Activated CD8-positive, alpha-beta memory T cell treated with anti-CD3 and anti-CD28 coated beads, Interleukin-2, amount 10 ng/mL, durations not matched to agents 7 days and 5 days (primary cell): Measurements from ENCODE around the gene EMC6. TPM values are rescaled to one million over a fixed set of nuclear protein-coding genes. Genes with fewer than 3 reads are reported as not detected.

Experiments
- ATAC-seq: fragments of 150-1000 bp; cut with Tn5 transposase; one replicate; pipeline ENCODE4 v1.10.0; 2021; ENCODE audit warnings: moderate library complexity
- CTCF ChIA-PET: fragments of 350-600 bp; sonication (Branson Sonifier 250); formaldehyde crosslinking; loops from one replicate; lab custom pipeline; 2021; ENCODE audit warnings: antibody characterized with exemption; lab: Charles Lee
- DNase-seq: peaks from one replicate; pipeline ENCODE4 v3.0.0-alpha.2; 2020
- H3K27ac Mint-ChIP-seq: one replicate; pipeline ENCODE4 v1.8.0; 2021; ENCODE audit warnings: mild to moderate bottlenecking, mixed read lengths
- H3K27me3 Mint-ChIP-seq: one replicate; pipeline ENCODE4 v1.8.0; 2021; ENCODE audit warnings: mixed read lengths
- H3K36me3 Mint-ChIP-seq: one replicate; pipeline ENCODE4 v1.8.0; 2021; ENCODE audit warnings: mild to moderate bottlenecking, mixed read lengths
- H3K4me1 Mint-ChIP-seq: one replicate; pipeline ENCODE4 v1.8.0; 2021; ENCODE audit warnings: mixed read lengths
- H3K4me3 Mint-ChIP-seq: one replicate; pipeline ENCODE4 v1.8.0; 2021; ENCODE audit warnings: mild to moderate bottlenecking, moderate library complexity, mixed read lengths
- H3K9me3 Mint-ChIP-seq: one replicate; pipeline ENCODE4 v1.8.0; 2022; ENCODE audit warnings: low read depth, mixed read lengths
- total RNA-seq, 2 experiments: library from RNA; stranded (reverse); gene quantifications; one replicate each; pipeline ENCODE4 v1.2.3, GENCODE V29; 2021

Gene EMC6
- 10 to 100 TPM; 43.7 to 57.0 TPM for total RNA-seq

- CTCF ChIA-PET: no interaction called here
- Mint-ChIP-seq H3K27me3 (no peaks in the 10 kb centered on the region), H3K4me3 (peak within 1 kb of the TSS; percentile 95), H3K36me3 (peaks cover 6% of the 10 kb centered on the region), H3K9me3 (no peaks in the 10 kb centered on the region), H3K27ac (peak within 1 kb of the TSS; percentile 91), H3K4me1 (peaks cover 24% of the 10 kb centered on the region)
- peak; percentile 96 for ATAC-seq
- DNase-seq: peak; percentile 99
Measured at GRCh38 chr17:3668279-3669084, at the start of gene EMC6, which contains the start of gene TAX1BP3. TSS of gene EMC6 (plus strand) at chr17:3668812. CDS start at chr17:3669147, 335 bp downstream. TSS of gene TAX1BP3 (minus strand) at chr17:3668578. CDS start at chr17:3668526, 52 bp downstream.

GRCh38 chr17:3621146-3621720 lies 47.4 kb upstream of the EMC6 start:
- H3K27ac Mint-ChIP-seq: no peak overlapping the region
- CTCF ChIA-PET: interaction anchor here (0.8 to 1.3 kb wide), 3 partner anchors 11 to 62 kb away, joined by 3 to 5 read pairs (median 4); partner anchors contain the start of genes CTNS and SHPK

GRCh38 chr17:3622977-3623594 lies 45.5 kb upstream of the EMC6 start:
- DNase-seq (no peak), ATAC-seq (no peak)
- no peak overlapping the region for H3K27ac Mint-ChIP-seq
- H3K4me3 Mint-ChIP-seq: no peak overlapping the region
- CTCF ChIA-PET: interaction anchor here (0.9 kb wide), 1 partner anchor 21 kb away, joined by 5 read pairs; no protein-coding TSS in a partner anchor
- peaks cover 38% of the 10 kb centered on the region for H3K36me3 Mint-ChIP-seq
- no peaks in the 10 kb centered on the region for H3K9me3 Mint-ChIP-seq
- H3K4me1 Mint-ChIP-seq: no peaks in the 10 kb centered on the region
- no peaks in the 10 kb centered on the region for H3K27me3 Mint-ChIP-seq

More at GRCh38 chr17:3621146-3621720, 47.4 kb upstream of the EMC6 start:
- H3K9me3 Mint-ChIP-seq: peaks cover 7% of the 10 kb centered on the region
- no peak for DNase-seq
- no peak for ATAC-seq
- no peaks in the 10 kb centered on the region for H3K4me1 Mint-ChIP-seq
- no peaks in the 10 kb centered on the region for H3K27me3 Mint-ChIP-seq
- peaks cover 45% of the 10 kb centered on the region for H3K36me3 Mint-ChIP-seq
- no peak overlapping the region for H3K4me3 Mint-ChIP-seq

GRCh38 chr17:3626831-3627768 lies 41.5 kb upstream of the EMC6 start:
- CTCF ChIA-PET: interaction anchor here (1.2 to 1.6 kb wide), 2 partner anchors 9 to 25 kb away, joined by 5 read pairs; partner anchors contain the start of genes CTNS and SHPK

GRCh38 chr17:3627769-3628167 lies 40.8 kb upstream of the EMC6 start:
- CTCF ChIA-PET: interaction anchor here (1.6 kb wide), 1 partner anchor 26 kb away, joined by 5 read pairs; no protein-coding TSS in a partner anchor
- Mint-ChIP-seq H3K4me3 (no peak overlapping the region), H3K4me1 (no peaks in the 10 kb centered on the region), H3K9me3 (no peaks in the 10 kb centered on the region), H3K27ac (no peak overlapping the region), H3K36me3 (peaks cover 17% of the 10 kb centered on the region), H3K27me3 (no peaks in the 10 kb centered on the region)
- no peak for DNase-seq
- no peak for ATAC-seq

More at GRCh38 chr17:3626831-3627768, 41.5 kb upstream of the EMC6 start:
- ATAC-seq: no peak
- Mint-ChIP-seq H3K4me1 (no peaks in the 10 kb centered on the region), H3K36me3 (peaks cover 17% of the 10 kb centered on the region), H3K27me3 (no peaks in the 10 kb centered on the region), H3K9me3 (no peaks in the 10 kb centered on the region), H3K27ac (no peak overlapping the region), H3K4me3 (no peak overlapping the region)
- no peak for DNase-seq

- Mint-ChIP-seq H3K9me3 (no peaks in the 10 kb centered on the region), H3K36me3 (peaks cover 18% of the 10 kb centered on the region), H3K4me3 (no peak overlapping the region), H3K27ac (no peak overlapping the region), H3K27me3 (no peaks in the 10 kb centered on the region), H3K4me1 (peaks cover 9% of the 10 kb centered on the region)
- CTCF ChIA-PET: no interaction called here
- DNase-seq (no peak), ATAC-seq (no peak)
Measured at GRCh38 chr17:3630781-3631180, 37.8 kb upstream of the EMC6 start.

- Mint-ChIP-seq H3K4me1 (peaks cover 13% of the 10 kb centered on the region), H3K27ac (no peak overlapping the region), H3K36me3 (peaks cover 9% of the 10 kb centered on the region), H3K27me3 (no peaks in the 10 kb centered on the region), H3K9me3 (no peaks in the 10 kb centered on the region), H3K4me3 (no peak overlapping the region)
- CTCF ChIA-PET: interaction anchor here (0.8 to 1.3 kb wide), 2 partner anchors 11 to 1665 kb away, joined by 3 read pairs; no protein-coding TSS in a partner anchor
- ATAC-seq: no peak
- no peak for DNase-seq
Measured at GRCh38 chr17:3632287-3632686, 36.3 kb upstream of the EMC6 start.

GRCh38 chr17:3635474-3636153 lies 33.0 kb upstream of the EMC6 start:
- H3K36me3 Mint-ChIP-seq: peaks cover 5% of the 10 kb centered on the region
- no peak for ATAC-seq
- H3K9me3 Mint-ChIP-seq: no peaks in the 10 kb centered on the region
- no peaks in the 10 kb centered on the region for H3K27me3 Mint-ChIP-seq
- H3K4me3 Mint-ChIP-seq: peak overlapping the region; percentile 91
- DNase-seq: no peak
- CTCF ChIA-PET: interaction anchor here (0.7 to 1.7 kb wide), 13 partner anchors 9 to 1123 kb away, joined by 3 to 9 read pairs (median 3); partner anchors contain the start of gene NCBP3
- peaks cover 40% of the 10 kb centered on the region for H3K4me1 Mint-ChIP-seq
- no peak overlapping the region for H3K27ac Mint-ChIP-seq

- H3K36me3 Mint-ChIP-seq: peaks cover 5% of the 10 kb centered on the region
- peak within 1 kb of the TSS; percentile 99 for H3K27ac Mint-ChIP-seq
- H3K4me1 Mint-ChIP-seq: peaks cover 45% of the 10 kb centered on the region
- ATAC-seq: peak; percentile 97
- H3K4me3 Mint-ChIP-seq: peak within 1 kb of the TSS; percentile 91
- peak; percentile 97 for DNase-seq
- CTCF ChIA-PET: interaction anchor here (0.7 to 1.7 kb wide), 14 partner anchors 8 to 1124 kb away, joined by 3 to 9 read pairs (median 3); partner anchors contain the start of gene NCBP3
- no peaks in the 10 kb centered on the region for H3K27me3 Mint-ChIP-seq
- no peaks in the 10 kb centered on the region for H3K9me3 Mint-ChIP-seq
Measured at GRCh38 chr17:3636154-3636907, 32.3 kb upstream of the EMC6 start, which contains the start of the genes CTNS and SHPK. TSS of gene CTNS (plus strand) at chr17:3636760. CDS start at chr17:3640207, 3,447 bp downstream. TSS of gene SHPK (minus strand) at chr17:3636250. CDS start at chr17:3636219, 31 bp downstream.

- CTCF ChIA-PET: interaction anchor here (0.8 to 1.7 kb wide), 7 partner anchors 10 to 91 kb away, joined by 3 to 7 read pairs (median 3); no protein-coding TSS in a partner anchor
- no peak overlapping the region for H3K27ac Mint-ChIP-seq
- peaks cover 9% of the 10 kb centered on the region for H3K36me3 Mint-ChIP-seq
- no peaks in the 10 kb centered on the region for H3K9me3 Mint-ChIP-seq
- ATAC-seq (no peak), DNase-seq (peak; percentile 47)
- no peaks in the 10 kb centered on the region for H3K27me3 Mint-ChIP-seq
- H3K4me3 Mint-ChIP-seq: peak overlapping the region; percentile 91
- peaks cover 50% of the 10 kb centered on the region for H3K4me1 Mint-ChIP-seq
Measured at GRCh38 chr17:3636908-3637373, 31.7 kb upstream of the EMC6 start.
